ENCODE measurements around the gene ADM5.

ADM5 gene

GRCh38 chr19:49658566-49659442 is 30.6 kb upstream of the ADM5 start:
- no peak for DNase-seq

- DNase-seq: no peak
Measured at GRCh38 chr19:49660338-49660961, 28.9 kb upstream of the ADM5 start.

- DNase-seq: no peak
Measured at GRCh38 chr19:49662011-49662410, 27.4 kb upstream of the ADM5 start.

- DNase-seq: no peak
Measured at GRCh38 chr19:49663224-49663623, 26.2 kb upstream of the ADM5 start.

GRCh38 chr19:49664171-49665035 is 25.0 kb upstream of the ADM5 start:
- DNase-seq: peak; percentile 79

GRCh38 chr19:49665036-49665350 is 24.4 kb upstream of the ADM5 start:
- DNase-seq: no peak

- DNase-seq: peak; percentile 94
Measured at GRCh38 chr19:49665351-49666119, 23.9 kb upstream of the ADM5 start, which contains the start of the genes BCL2L12 and IRF3. BCL2L12 (plus strand) TSS chr19:49665933; CDS start chr19:49666693, 760 bp downstream. IRF3 (minus strand) TSS chr19:49665857; CDS start chr19:49664838, 1,019 bp downstream.

GRCh38 chr19:49666120-49666444 is 23.3 kb upstream of the ADM5 start:
- DNase-seq: peak; percentile 46

GRCh38 chr19:49667473-49667872 is 21.9 kb upstream of the ADM5 start:
- DNase-seq: no peak

- no peak for DNase-seq
Measured at GRCh38 chr19:49669516-49669915, 19.9 kb upstream of the ADM5 start.

GRCh38 chr19:49672131-49672919 is 17.1 kb upstream of the ADM5 start:
- DNase-seq: peak; percentile 42

- DNase-seq: peak; percentile 89
Measured at GRCh38 chr19:49676136-49676783, 13.1 kb upstream of the ADM5 start.

- DNase-seq: peak; percentile 100
Measured at GRCh38 chr19:49676784-49677230, 12.6 kb upstream of the ADM5 start.

GRCh38 chr19:49677231-49677900 is 12.0 kb upstream of the ADM5 start, which contains the start of gene PRMT1:
PRMT1 (plus strand) TSS chr19:49677271; CDS start chr19:49677281, 10 bp downstream.
- no peak for DNase-seq

- DNase-seq: peak; percentile 41
Measured at GRCh38 chr19:49677901-49678674, 11.3 kb upstream of the ADM5 start.

GRCh38 chr19:49678985-49679770 is 10.2 kb upstream of the ADM5 start:
- DNase-seq: no peak

GRCh38 chr19:49679771-49680413 is 9.5 kb upstream of the ADM5 start:
- no peak for DNase-seq
